OCI-LY7 (cell line): ENCODE measurements around the gene ANK3. TPM values are rescaled to one million over a fixed set of nuclear protein-coding genes. Genes with fewer than 3 reads are reported as not detected.

Source experiments
- BruUV-seq: library from RNA; stranded (reverse); fragments of 400-500 nt; replicated peaks from 2 replicates; lab custom pipeline; 2021; lab: Mats Ljungman, UMichigan
- CTCF ChIA-PET: fragments of 300-600 bp; sonication (Branson Sonifier 250); formaldehyde crosslinking; loops from one replicate; lab custom pipeline; 2022; ENCODE audit warnings: antibody characterized with exemption; ENCODE audit not compliant: unreplicated experiment; lab: Charles Lee
- POLR2A ChIA-PET: fragments of 300-600 bp; sonication (Branson Sonifier 250); formaldehyde crosslinking; loops from one replicate; lab custom pipeline; 2022; ENCODE audit warnings: antibody characterized with exemption; lab: Charles Lee
- DNase-seq: peaks from one replicate; pipeline ENCODE4 v3.0.0-alpha.2; 2015; ENCODE audit warnings: low spot score
- H2AFZ ChIP-seq: fragments of 200-600 bp; sonication (generic), shearing (Covaris generic); 2 replicates; pipeline ENCODE4 v1.6.1; 2014; ENCODE audit warnings: mild to moderate bottlenecking, antibody characterized with exemption, low read length, moderate library complexity
- H3K27ac ChIP-seq: fragments of 200-600 bp; sonication (generic); 2 replicates; pipeline ENCODE4 v1.5.1; 2014; ENCODE audit warnings: mixed run types, low read depth, mild to moderate bottlenecking, moderate library complexity, low read length, inconsistent platforms; ENCODE audit not compliant: poor library complexity, severe bottlenecking
- H3K36me3 ChIP-seq: fragments of 200-600 bp; sonication (generic); 2 replicates; pipeline ENCODE4 v1.6.1; 2014; ENCODE audit warnings: mild to moderate bottlenecking, antibody characterized with exemption, low read length, moderate library complexity, mixed read lengths; ENCODE audit not compliant: insufficient read depth
- H3K4me1 ChIP-seq: fragments of 200-600 bp; sonication (generic); 2 replicates; pipeline ENCODE4 v1.5.1; 2014; ENCODE audit warnings: mild to moderate bottlenecking, low read length; ENCODE audit not compliant: insufficient read depth, poor library complexity, severe bottlenecking
- H3K4me2 ChIP-seq: fragments of 200-600 bp; sonication (generic); 2 replicates; pipeline ENCODE4 v1.6.1; 2014; ENCODE audit warnings: mild to moderate bottlenecking, low read length
- H3K4me3 ChIP-seq: fragments of 200-600 bp; sonication (generic); 2 replicates; pipeline ENCODE4 v1.5.1; 2014; ENCODE audit warnings: mild to moderate bottlenecking, low read depth, low read length; ENCODE audit not compliant: poor library complexity, severe bottlenecking
- H3K79me2 ChIP-seq: fragments of 200-600 bp; sonication (generic); 2 replicates; pipeline ENCODE4 v1.6.1; 2016; ENCODE audit warnings: low read depth, mild to moderate bottlenecking, low read length, moderate library complexity, mixed read lengths; ENCODE audit not compliant: insufficient read depth
- H3K9me2 ChIP-seq: fragments of 200-600 bp; sonication (generic); 2 replicates; pipeline ENCODE4 v1.6.1; 2016; ENCODE audit warnings: mild to moderate bottlenecking, low read length, mixed read lengths; ENCODE audit not compliant: insufficient read depth
- H3K9me3 ChIP-seq: fragments of 200-600 bp; sonication (generic); 2 replicates; pipeline ENCODE4 v1.6.1; 2014; ENCODE audit warnings: mild to moderate bottlenecking, mixed run types, low read length, mixed read lengths
- H4K20me1 ChIP-seq: fragments of 200-600 bp; sonication (generic); 2 replicates; pipeline ENCODE4 v1.6.1; 2014; ENCODE audit warnings: mild to moderate bottlenecking, antibody characterized with exemption, low read length, moderate library complexity, mixed read lengths; ENCODE audit not compliant: insufficient read depth
- CTCF ChIP-seq: fragments of 200-600 bp; sonication (generic); conservative IDR thresholded peaks from 2 replicates; pipeline ENCODE4 v1.5.1; 2014; ENCODE audit warnings: mild to moderate bottlenecking, antibody characterized with exemption, low read length, moderate library complexity, mixed read lengths
- EZH2phosphoT487 ChIP-seq: fragments of 200-600 bp; sonication (generic); IDR thresholded peaks from 2 replicates; pipeline ENCODE4 v1.6.1; 2018; ENCODE audit warnings: low read depth, borderline replicate concordance, mild to moderate bottlenecking, mixed run types, antibody characterized with exemption, low read length, moderate library complexity, mixed read lengths
- intact Hi-C: fragments of 100-400 bp; cut with micrococcal nuclease; formaldehyde crosslinking; loops from one replicate; pipeline ENCODE4 v1.10.0; 2022; ENCODE audit not compliant: unreplicated experiment
- total RNA-seq, 2 experiments: library from RNA; depleted of rRNA in 1 of 2; stranded (reverse); fragments of >200 nt in 1 of 2; shearing (Covaris generic) in 1 of 2; gene quantifications; 2 replicates each; pipeline ENCODE4 v1.2.3, GENCODE V29; 2014 to 2022

The ANK3 gene
- total RNA-seq, 2 experiments from 2014 or later: 0.13 to 0.49 TPM

GRCh38 chr10:60433684-60434083 lies 44.0 kb upstream of the ANK3 start:
- H3K79me2 ChIP-seq: no peaks in the 10 kb centered on the region
- no peaks in the 10 kb centered on the region for H3K36me3 ChIP-seq
- H2AFZ ChIP-seq: no peak overlapping the region
- DNase-seq: no peak
- H3K4me3 ChIP-seq: no peak overlapping the region
- H4K20me1 ChIP-seq: no peaks in the 10 kb centered on the region
- intact Hi-C loops: loop anchor here (1.0 to 10.0 kb wide), 5 partner anchors 195 to 809 kb away; no protein-coding TSS in a partner anchor
- no TSS peak for BruUV-seq
- no peak overlapping the region for H3K27ac ChIP-seq
- POLR2A ChIA-PET: interaction anchor here (1.8 kb wide), 1 partner anchor 196 kb away, joined by 10 read pairs; no protein-coding TSS in a partner anchor
- no peaks in the 10 kb centered on the region for H3K9me3 ChIP-seq
- TF ChIP-seq CTCF (no peak), EZH2phosphoT487 (no peak)
- no peak overlapping the region for H3K4me2 ChIP-seq
- H3K9me2 ChIP-seq: no peaks in the 10 kb centered on the region
- CTCF ChIA-PET: interaction anchor here (1.8 kb wide), 1 partner anchor 197 kb away, joined by 6 read pairs; no protein-coding TSS in a partner anchor
- no peaks in the 10 kb centered on the region for H3K4me1 ChIP-seq

GRCh38 chr10:60430836-60431597 lies 41.3 kb upstream of the ANK3 start:
- H3K4me1 ChIP-seq: no peaks in the 10 kb centered on the region
- TF ChIP-seq EZH2phosphoT487 (no peak), CTCF (no peak)
- ChIA-PET POLR2A (interaction anchor here (0.6 kb wide), 1 partner anchor 14 kb away, joined by 4 read pairs; no protein-coding TSS in a partner anchor), CTCF (no interaction called here)
- no peak overlapping the region for H3K4me2 ChIP-seq
- H3K79me2 ChIP-seq: no peaks in the 10 kb centered on the region
- H3K9me2 ChIP-seq: no peaks in the 10 kb centered on the region
- no peaks in the 10 kb centered on the region for H3K9me3 ChIP-seq
- H3K27ac ChIP-seq: no peak overlapping the region
- no TSS peak for BruUV-seq
- no peak overlapping the region for H3K4me3 ChIP-seq
- no peak for DNase-seq
- H3K36me3 ChIP-seq: no peaks in the 10 kb centered on the region
- intact Hi-C loops: loop anchor here (5.0 to 10.0 kb wide), 3 partner anchors 226 to 806 kb away; no protein-coding TSS in a partner anchor
- H4K20me1 ChIP-seq: no peaks in the 10 kb centered on the region
- no peak overlapping the region for H2AFZ ChIP-seq

GRCh38 chr10:60430017-60430416 lies 40.3 kb upstream of the ANK3 start:
- Histone ChIP-seq H3K27ac (no peak overlapping the region), H3K4me1 (no peaks in the 10 kb centered on the region), H2AFZ (no peak overlapping the region), H3K36me3 (no peaks in the 10 kb centered on the region), H4K20me1 (no peaks in the 10 kb centered on the region), H3K9me3 (no peaks in the 10 kb centered on the region), H3K4me2 (no peak overlapping the region), H3K79me2 (no peaks in the 10 kb centered on the region), H3K9me2 (no peaks in the 10 kb centered on the region), H3K4me3 (no peak overlapping the region)
- no peak for DNase-seq
- TF ChIP-seq CTCF (no peak), EZH2phosphoT487 (no peak)
- ChIA-PET CTCF (no interaction called here), POLR2A (interaction anchor here (0.5 to 1.5 kb wide), 4 partner anchors 9 to 226 kb away, joined by 3 to 4 read pairs (median 4); no protein-coding TSS in a partner anchor)
- no TSS peak for BruUV-seq
- intact Hi-C loops: loop anchor here (5.0 to 10.0 kb wide), 3 partner anchors 225 to 805 kb away; no protein-coding TSS in a partner anchor
